GM19468 (cell line): Measurements from ENCODE around the gene ACSM3.

Experiments used
- ATAC-seq: cut with Tn5 transposase; IDR thresholded peaks from one replicate; pipeline ENCODE4 v1.9.1; 2021; ENCODE audit warnings: mild to moderate bottlenecking, moderate library complexity, moderate number of reproducible peaks; ENCODE audit not compliant: unreplicated experiment; ENCODE audit errors: extremely low read depth

Gene ACSM3

DNA sequence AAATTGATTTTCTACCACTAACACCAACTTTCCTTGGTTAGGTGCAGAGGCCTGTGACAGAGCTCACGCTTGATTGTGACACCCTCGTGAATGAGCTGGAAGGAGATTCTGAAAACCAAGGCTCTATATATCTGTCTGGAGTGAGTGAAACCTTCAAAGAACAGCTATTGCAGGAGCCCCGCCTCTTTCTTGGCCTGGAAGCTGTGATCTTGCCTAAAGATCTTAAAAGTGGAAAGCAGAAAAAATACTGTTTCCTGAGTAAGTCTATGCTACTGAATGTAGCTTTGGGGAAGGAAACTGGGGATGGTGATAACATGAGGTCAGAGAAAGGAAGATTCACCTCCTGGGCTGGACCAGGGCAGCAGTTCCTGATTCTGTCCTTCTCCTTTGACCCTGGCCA is 80.8 kb downstream of the ACSM3 start:
- ATAC-seq, result no peak

- ATAC-seq, result no peak
Observed at GRCh38 chr16:20846030-20846429, 82.2 kb downstream of the ACSM3 start.

- ATAC-seq, result no peak
Observed at GRCh38 chr16:20846551-20846950, 82.7 kb downstream of the ACSM3 start.
